ENCODE data around the gene KCNJ5. TPM values are rescaled to one million over a fixed set of nuclear protein-coding genes. Genes with fewer than 3 reads are reported as not detected.
A peak's percentile ranks its signal among the peaks of the same experiment; 100 is the strongest.

The KCNJ5 gene
- total and polyA plus RNA-seq, 12 donors, result 37.1 to 299 (median 80.4) TPM

GRCh38 chr11:128900468-128900867 lies 9.3 kb downstream of the KCNJ5 start:
- no peaks in the 10 kb centered on the region for H3K36me3 ChIP-seq (replicated peaks in 1 of 2)
- H3K4me1 ChIP-seq (replicated peaks in 1 of 2), result peaks cover 30 to 99% of the 10 kb centered on the region in 2 donors
- 36 to 57% (median 41%) methylated on average over 4 of the region's 4 CpGs for WGBS, 4 donors
- H3K27me3 ChIP-seq, result no peaks in the 10 kb centered on the region
- TF ChIP-seq CTCF (IDR thresholded peaks at IDR 0.05) (no peak), POLR2A (IDR thresholded peaks at IDR 0.05) (no peak)
- peak overlapping the region in 3 of 5 donors; percentile 30 to 58 (median 52) for H3K27ac ChIP-seq
- no peak overlapping the region for H3K4me3 ChIP-seq
- intact Hi-C loops (cut with DNase I), result no loop called here
- no peaks in the 10 kb centered on the region for H3K9me3 ChIP-seq (replicated peaks in 1 of 3)
- DNase-seq, result peak in 6 of 7 donors; percentile 69 to 84 (median 71)

- no peak for DNase-seq
- TF ChIP-seq CTCF (IDR thresholded peaks at IDR 0.05), result no peak
- no peak for TF ChIP-seq POLR2A (IDR thresholded peaks at IDR 0.05)
- Histone ChIP-seq H3K27me3 (no peaks in the 10 kb centered on the region), H3K9me3 (replicated peaks in 1 of 3) (no peaks in the 10 kb centered on the region), H3K27ac (peak overlapping the region in 2 of 5 donors; percentile 84), H3K4me3 (no peak overlapping the region), H3K4me1 (replicated peaks in 1 of 2) (peaks cover 23 to 97% of the 10 kb centered on the region in 2 donors), H3K36me3 (replicated peaks in 1 of 2) (no peaks in the 10 kb centered on the region)
- intact Hi-C loops (cut with DNase I), result no loop called here
- 60 to 70% (median 63%) methylated on average over 16 to 29 of the region's 29 CpGs for WGBS, 4 donors
Observed at GRCh38 chr11:128901653-128902514, 10.7 kb downstream of the KCNJ5 start.

GRCh38 chr11:128902515-128903066 lies 11.4 kb downstream of the KCNJ5 start:
- no peaks in the 10 kb centered on the region for H3K9me3 ChIP-seq (replicated peaks in 1 of 3)
- peak in 4 of 7 donors; percentile 46 to 63 (median 52) for DNase-seq
- 66 to 75% (median 70%) methylated on average over 6 to 10 of the region's 10 CpGs for WGBS, 4 donors
- no peaks in the 10 kb centered on the region for H3K36me3 ChIP-seq (replicated peaks in 1 of 2)
- H3K4me1 ChIP-seq (replicated peaks in 1 of 2), result peaks cover 23 to 97% of the 10 kb centered on the region in 2 donors
- no peak overlapping the region for H3K4me3 ChIP-seq
- H3K27me3 ChIP-seq, result no peaks in the 10 kb centered on the region
- TF ChIP-seq POLR2A (IDR thresholded peaks at IDR 0.05) (no peak), CTCF (IDR thresholded peaks at IDR 0.05) (no peak)
- peak overlapping the region in 2 of 5 donors; percentile 84 for H3K27ac ChIP-seq
- intact Hi-C loops (cut with DNase I), result no loop called here

GRCh38 chr11:128903248-128904061 lies 12.3 kb downstream of the KCNJ5 start:
- intact Hi-C loops (cut with DNase I), result no loop called here
- H3K27ac ChIP-seq, result peak overlapping the region in 2 of 5 donors; percentile 84
- no peak overlapping the region for H3K4me3 ChIP-seq
- peaks cover 25 to 97% of the 10 kb centered on the region in 2 donors for H3K4me1 ChIP-seq (replicated peaks in 1 of 2)
- WGBS, 4 donors, result 57 to 75% (median 65%) methylated on average over 14 to 17 of the region's 17 CpGs
- H3K9me3 ChIP-seq (replicated peaks in 1 of 3), result no peaks in the 10 kb centered on the region
- DNase-seq, result peak in 6 of 7 donors; percentile 46 to 78 (median 58)
- TF ChIP-seq CTCF (IDR thresholded peaks at IDR 0.05) (no peak), POLR2A (IDR thresholded peaks at IDR 0.05) (no peak)
- no peaks in the 10 kb centered on the region for H3K36me3 ChIP-seq (replicated peaks in 1 of 2)
- no peaks in the 10 kb centered on the region for H3K27me3 ChIP-seq
